NCI-H2107 treated with DMSO at 0.1 percent for 48 hours (cell line): ENCODE measurements around the gene FBLN7.

Experiments
- DNase-seq: peaks from one replicate; lab custom pipeline; 2025; ENCODE audit not compliant: unreplicated experiment; lab: John Stamatoyannopoulos, UW

Gene FBLN7

DNA sequence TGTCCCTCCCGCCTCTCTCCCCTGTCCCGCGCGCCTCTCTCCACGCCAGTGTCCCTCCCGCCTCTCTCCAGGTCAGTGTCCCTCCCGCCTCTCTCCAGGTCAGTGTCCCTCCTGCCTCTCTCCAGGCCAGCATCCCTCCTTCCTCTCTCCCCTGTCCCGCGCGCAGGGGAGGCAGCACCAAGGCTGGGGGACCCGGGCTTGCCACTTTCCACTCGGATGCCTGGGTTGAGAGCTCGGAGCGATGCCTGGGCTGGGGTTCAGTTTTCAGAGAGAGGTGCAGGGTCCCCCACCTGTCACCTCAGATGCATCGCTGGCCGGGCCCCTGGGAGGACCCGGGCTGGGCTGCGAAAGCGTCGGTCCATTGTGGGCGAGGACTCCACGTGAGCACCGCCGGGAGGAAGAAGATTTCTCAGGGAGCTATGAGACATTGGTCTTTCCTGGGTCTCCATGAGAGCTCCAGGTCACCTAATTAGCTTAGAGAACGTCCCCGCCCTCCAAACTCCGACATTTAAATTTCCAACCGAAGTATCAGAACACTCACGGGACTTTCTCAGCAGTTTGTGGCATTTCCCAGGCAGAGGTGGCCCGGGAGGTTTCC, 2.1 kb downstream of the FBLN7 start:
- no peak for DNase-seq

- no peak for DNase-seq
Observed at GRCh38 chr2:112140899-112141625, 2.9 kb downstream of the FBLN7 start.

- peak; percentile 60 for DNase-seq
Observed at GRCh38 chr2:112141626-112142007, 3.4 kb downstream of the FBLN7 start.

GRCh38 chr2:112142525-112143078, 4.4 kb downstream of the FBLN7 start:
- no peak for DNase-seq

DNA sequence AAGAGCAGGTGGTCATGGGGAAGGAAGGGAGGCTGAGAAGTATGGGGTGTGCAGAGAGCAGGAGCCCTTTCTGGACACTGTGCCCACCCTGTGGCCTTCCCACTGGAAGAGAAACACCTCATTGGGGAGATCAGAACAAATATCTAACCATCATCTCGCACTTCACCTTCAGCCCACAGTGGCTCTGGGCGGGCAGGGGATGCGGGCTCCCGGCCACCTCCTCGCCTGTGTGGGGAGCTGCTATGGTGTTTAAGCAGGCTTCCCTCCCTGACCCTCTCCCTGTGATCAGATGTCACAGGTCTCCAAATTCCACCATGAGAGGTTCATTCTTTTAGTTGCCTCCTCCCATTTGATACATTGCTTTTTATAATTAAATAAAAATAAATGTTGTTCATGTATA, 5.0 kb downstream of the FBLN7 start:
- no peak for DNase-seq

DNA sequence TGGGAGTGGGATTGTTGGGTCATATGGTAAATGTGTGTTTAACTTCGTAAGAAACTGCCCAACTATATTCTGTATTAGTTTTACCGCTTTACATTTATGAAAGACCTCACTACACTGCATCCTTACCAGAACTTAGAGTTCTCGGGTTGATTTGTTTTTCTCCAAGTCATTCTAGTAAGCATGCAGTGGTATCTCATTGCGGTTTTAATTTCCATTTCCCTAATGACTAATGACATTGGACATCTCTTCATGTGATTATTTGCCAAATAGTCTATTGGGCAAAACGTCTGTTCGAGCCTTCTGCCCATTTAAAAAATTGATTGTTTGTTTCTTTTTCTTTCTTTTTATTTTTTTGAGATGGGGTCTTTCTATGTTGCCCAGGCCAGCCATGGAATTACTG, 6.8 kb downstream of the FBLN7 start:
- no peak for DNase-seq

DNA sequence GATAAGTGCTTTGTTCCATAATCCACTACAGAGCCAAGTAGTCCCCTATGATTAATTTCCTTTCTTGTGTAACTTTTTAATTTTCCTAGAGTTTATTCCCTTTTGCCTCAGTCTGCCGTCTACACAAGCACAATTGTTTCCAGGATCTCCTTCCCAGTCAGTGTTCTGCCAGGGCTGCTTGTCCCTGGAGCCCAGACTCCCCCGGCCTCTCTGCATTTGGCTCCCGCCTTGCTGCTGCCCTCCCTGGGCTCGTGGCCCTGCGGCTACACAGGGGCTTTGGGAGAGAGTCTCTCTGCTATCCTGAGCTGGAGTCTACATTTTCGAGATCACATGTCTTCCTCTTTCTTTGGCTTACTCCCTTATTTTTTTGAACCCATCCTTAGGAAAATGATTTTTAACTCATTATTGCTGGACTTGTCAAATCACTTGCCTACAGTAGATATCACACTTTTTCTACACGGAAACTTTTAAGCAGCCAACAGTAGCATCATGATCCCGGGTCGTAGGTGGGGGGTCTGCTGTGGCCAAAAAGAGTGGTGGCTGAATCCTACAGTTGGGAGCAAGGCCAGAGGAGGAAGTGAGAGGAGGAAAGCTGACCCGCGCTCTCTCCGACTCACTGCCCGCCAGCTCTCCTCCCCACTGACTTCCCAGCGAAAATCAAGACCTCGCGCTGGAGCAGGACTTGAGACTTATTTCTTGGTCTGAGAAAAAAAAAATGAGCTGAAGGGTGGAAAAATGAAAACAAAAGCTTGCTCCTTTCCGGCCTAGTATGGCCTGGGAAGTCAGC, 9.4 kb downstream of the FBLN7 start:
- DNase-seq, result no peak

- no peak for DNase-seq
Observed at GRCh38 chr2:112148477-112148876, 10.3 kb downstream of the FBLN7 start.

GRCh38 chr2:112149194-112149593, 11.0 kb downstream of the FBLN7 start:
- DNase-seq, result no peak

GRCh38 chr2:112149866-112150435, 11.8 kb downstream of the FBLN7 start:
- no peak for DNase-seq

DNA sequence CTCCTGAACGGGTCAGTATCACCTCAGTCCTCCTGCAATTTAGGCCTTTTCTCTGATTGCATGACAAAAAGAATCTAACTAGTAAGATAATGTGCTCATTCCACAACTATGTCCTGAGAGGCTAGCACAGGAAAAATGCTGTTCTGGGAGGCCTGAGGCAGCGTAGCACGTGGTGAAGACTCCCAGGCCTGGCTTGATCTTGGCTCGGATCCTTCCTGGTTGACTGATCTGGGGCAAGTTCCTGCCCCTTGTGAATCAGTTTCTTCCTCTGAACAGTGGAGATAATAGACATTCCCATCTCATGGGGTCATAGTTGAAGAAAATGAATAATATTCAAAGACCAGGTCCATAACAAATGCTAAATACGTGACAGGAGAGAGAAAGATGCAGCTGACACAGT, 12.3 kb downstream of the FBLN7 start:
- no peak for DNase-seq

GRCh38 chr2:112150851-112151250, 12.7 kb downstream of the FBLN7 start:
- no peak for DNase-seq

GRCh38 chr2:112151271-112151670, 13.1 kb downstream of the FBLN7 start:
- DNase-seq, result no peak

GRCh38 chr2:112151701-112152440, 13.7 kb downstream of the FBLN7 start:
- DNase-seq, result no peak

DNA sequence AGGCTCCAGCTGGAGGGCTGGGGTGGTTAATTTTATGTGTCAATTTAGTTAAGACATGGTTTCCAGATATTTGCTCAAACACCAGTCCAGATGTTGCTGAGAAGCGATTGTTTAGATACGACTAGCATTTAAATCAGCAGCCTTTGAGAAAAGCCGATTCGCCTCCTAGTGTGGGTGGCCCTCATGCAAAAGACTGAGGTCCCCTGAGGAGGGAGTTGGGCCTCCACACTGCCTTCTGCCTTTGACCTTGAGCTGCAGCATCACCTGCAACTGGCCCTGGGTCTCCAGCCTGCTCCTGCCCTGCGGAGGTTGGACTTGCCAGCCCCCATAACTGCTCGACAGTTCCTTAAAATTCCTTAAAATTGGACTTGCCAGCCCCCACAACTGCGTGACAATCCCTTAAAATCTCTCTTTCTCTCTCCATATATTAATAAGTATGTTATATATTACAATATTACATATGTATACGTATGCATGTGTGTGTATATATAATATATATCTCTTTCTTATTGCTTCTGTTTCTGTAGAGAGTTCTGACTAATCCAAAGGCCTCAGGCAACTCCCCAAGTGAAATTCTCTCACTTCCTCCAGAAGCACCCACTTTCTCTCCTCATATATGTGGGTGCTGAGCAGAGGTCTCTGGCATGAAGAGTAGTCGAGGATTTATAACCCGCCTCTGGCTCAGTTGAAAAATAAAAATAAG, 14.4 kb downstream of the FBLN7 start:
- no peak for DNase-seq

- DNase-seq, result no peak
Observed at GRCh38 chr2:112153179-112153490, 14.9 kb downstream of the FBLN7 start.

GRCh38 chr2:112153501-112153900, 15.3 kb downstream of the FBLN7 start:
- DNase-seq, result no peak

GRCh38 chr2:112154246-112155117, 16.3 kb downstream of the FBLN7 start:
- DNase-seq, result no peak

DNA sequence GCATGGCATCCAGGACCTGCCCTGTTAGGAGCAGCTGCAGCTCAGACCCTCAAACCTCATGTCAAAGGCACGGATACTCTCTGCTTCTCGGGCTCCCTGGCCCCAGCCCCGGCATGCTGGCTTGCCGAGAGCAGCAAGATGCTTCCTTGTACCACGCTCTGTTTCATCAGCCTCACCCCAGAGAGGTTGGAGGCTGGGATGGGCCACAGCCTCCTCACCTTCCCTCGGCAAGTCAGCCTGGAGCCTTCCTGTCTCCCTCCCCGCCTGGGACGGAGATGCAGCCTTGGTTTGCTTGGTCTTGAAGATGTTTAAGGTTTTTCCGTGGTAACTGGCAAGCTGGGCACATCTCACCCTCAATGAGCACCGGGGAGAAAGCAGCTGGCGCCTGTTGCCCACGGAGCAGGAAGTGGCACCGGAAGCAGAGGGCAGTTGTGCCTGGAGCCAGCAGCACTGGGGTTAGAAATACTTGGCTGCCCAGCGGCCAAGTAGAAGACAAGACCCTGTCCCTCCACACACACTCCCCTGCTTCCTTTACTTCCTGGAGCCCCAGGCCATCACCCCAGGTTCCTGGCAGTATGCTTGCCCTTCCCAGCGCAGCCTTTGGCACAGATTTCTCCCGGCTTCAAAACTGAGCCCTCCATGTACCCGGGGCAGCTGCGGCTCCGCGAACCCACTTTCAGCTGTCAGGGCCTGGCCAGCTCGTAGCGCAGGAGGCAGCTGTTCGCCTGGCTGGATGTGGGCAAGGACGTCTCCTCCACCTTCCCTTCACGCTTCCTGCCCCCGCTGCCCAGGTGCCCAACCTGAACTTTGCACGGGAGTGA, 17.4 kb downstream of the FBLN7 start:
- no peak for DNase-seq
